Neural cell (in vitro differentiated cells): ENCODE data around the gene PUM2. TPM values are rescaled to one million over a fixed set of nuclear protein-coding genes. Genes with fewer than 3 reads are reported as not detected.

Source experiments
- H2AFZ ChIP-seq: fragments of 200-600, 300-800 bp; sonication (generic), shearing (Covaris generic); 2 replicates; pipeline ENCODE4 v1.6.0; 2014; ENCODE audit warnings: low read depth, mild to moderate bottlenecking, antibody characterized with exemption, low read length, moderate library complexity
- H3F3A ChIP-seq: fragments of 200-600 bp; shearing (Covaris generic); 2 replicates; pipeline ENCODE4 v1.6.1; 2016; ENCODE audit warnings: mild to moderate bottlenecking, moderate library complexity, mixed read lengths, antibody characterized with exemption, low read length; ENCODE audit not compliant: insufficient read depth, poor library complexity, severe bottlenecking
- H3K27ac ChIP-seq: fragments of 200-600, 300-800 bp; sonication (generic), shearing (Covaris generic); 2 replicates; pipeline ENCODE4 v1.5.1; 2014; ENCODE audit warnings: mild to moderate bottlenecking, low read length, moderate library complexity
- H3K27me3 ChIP-seq: fragments of 300-800, 200-600 bp; sonication (generic), shearing (Covaris generic); 2 replicates; pipeline ENCODE4 v1.6.0; 2014; ENCODE audit warnings: mild to moderate bottlenecking, low read depth, low read length, moderate library complexity; ENCODE audit not compliant: insufficient read depth
- H3K36me3 ChIP-seq: fragments of 300-800, 200-600 bp; sonication (generic), shearing (Covaris generic); 2 replicates; pipeline ENCODE4 v1.5.1; 2014; ENCODE audit warnings: mild to moderate bottlenecking, antibody characterized with exemption, low read length, moderate library complexity; ENCODE audit not compliant: insufficient read depth
- H3K4me2 ChIP-seq: fragments of 300-800, 200-600 bp; sonication (generic), shearing (Covaris generic); 2 replicates; pipeline ENCODE4 v1.6.0; 2014; ENCODE audit warnings: mild to moderate bottlenecking, low read length
- H3K4me3 ChIP-seq: fragments of 300-800, 200-600 bp; sonication (generic), shearing (Covaris generic); 2 replicates; pipeline ENCODE4 v1.5.1; 2014; ENCODE audit warnings: mild to moderate bottlenecking, low read length, moderate library complexity
- H3K79me2 ChIP-seq: fragments of 200-600 bp; shearing (Covaris generic); replicated peaks from 2 replicates; pipeline ENCODE4 v1.6.0; 2014; ENCODE audit warnings: mild to moderate bottlenecking, low read length, moderate library complexity; ENCODE audit not compliant: insufficient read depth
- H3K9ac ChIP-seq: fragments of 300-800, 200-600 bp; sonication (generic), shearing (Covaris generic); 2 replicates; pipeline ENCODE4 v1.6.1; 2016; ENCODE audit warnings: mild to moderate bottlenecking, low read length, mixed read lengths
- H3K9me2 ChIP-seq: fragments of 200-600 bp; shearing (Covaris generic); 2 replicates; pipeline ENCODE4 v1.6.1; 2016; ENCODE audit warnings: mild to moderate bottlenecking, low read length, mixed read lengths; ENCODE audit not compliant: insufficient read depth
- H3K9me3 ChIP-seq: fragments of 200-600, 300-800 bp; sonication (generic), shearing (Covaris generic); 2 replicates; pipeline ENCODE4 v1.6.1; 2016; ENCODE audit warnings: mild to moderate bottlenecking, mixed run types, low read length, moderate library complexity, mixed read lengths
- H4K20me1 ChIP-seq: fragments of 200-600 bp; shearing (Covaris generic); 2 replicates; pipeline ENCODE4 v1.6.1; 2016; ENCODE audit warnings: mild to moderate bottlenecking, mixed run types; ENCODE audit not compliant: insufficient read depth
- EP300 ChIP-seq: fragments of 450-650 bp; conservative IDR thresholded peaks from 2 replicates; pipeline ENCODE4 v1.6.1; 2014; ENCODE audit warnings: antibody characterized with exemption, mild to moderate bottlenecking, moderate library complexity; ENCODE audit not compliant: poor library complexity, severe bottlenecking
- EZH2 ChIP-seq: fragments of 200-600, 300-800 bp; shearing (Covaris generic), sonication (generic); IDR thresholded peaks from 2 replicates; pipeline ENCODE4 v1.6.1; 2014; ENCODE audit warnings: antibody characterized with exemption, low read length, borderline replicate concordance, mild to moderate bottlenecking; ENCODE audit not compliant: insufficient read depth, poor library complexity, severe bottlenecking
- MXI1 ChIP-seq: fragments of 450-650 bp; conservative IDR thresholded peaks from 2 replicates; pipeline ENCODE4 v1.6.1; 2014; ENCODE audit warnings: antibody characterized with exemption, mild to moderate bottlenecking; ENCODE audit not compliant: poor library complexity, severe bottlenecking
- POLR2AphosphoS5 ChIP-seq: IDR thresholded peaks from 2 replicates; pipeline ENCODE4 v1.6.1; 2012
- RAD21 ChIP-seq: fragments of 450-650 bp; conservative IDR thresholded peaks from 2 replicates; pipeline ENCODE4 v1.6.1; 2014; ENCODE audit warnings: antibody characterized with exemption, mild to moderate bottlenecking, moderate library complexity
- REST ChIP-seq: IDR thresholded peaks from 2 replicates; pipeline ENCODE4 v1.6.1; 2012; ENCODE audit warnings: borderline replicate concordance
- SMC3 ChIP-seq: fragments of 450-650 bp; conservative IDR thresholded peaks from 2 replicates; pipeline ENCODE4 v1.6.1; 2014; ENCODE audit warnings: antibody characterized with exemption, mild to moderate bottlenecking, moderate library complexity; ENCODE audit not compliant: poor library complexity
- TAF1 ChIP-seq: IDR thresholded peaks from 2 replicates; pipeline ENCODE4 v1.6.1; 2012; ENCODE audit warnings: low read depth
- polyA plus RNA-seq: library from polyadenylated mRNA; depleted of rRNA; stranded (reverse); fragments of >200 nt; gene quantifications from 2 replicates; pipeline ENCODE4 v1.2.3, GENCODE V29; 2014
- TF ChIP-seq, protein P1 (sequence below): fragments of 450-650 bp; IDR thresholded peaks from 2 replicates; pipeline ENCODE4 v1.5.1; 2014; ENCODE audit warnings: antibody characterized with exemption, mild to moderate bottlenecking, moderate library complexity; ENCODE audit not compliant: poor library complexity, severe bottlenecking

PUM2 gene
- polyA plus RNA-seq, 1 donor from 2014 or later, result 37.0 TPM

DNA sequence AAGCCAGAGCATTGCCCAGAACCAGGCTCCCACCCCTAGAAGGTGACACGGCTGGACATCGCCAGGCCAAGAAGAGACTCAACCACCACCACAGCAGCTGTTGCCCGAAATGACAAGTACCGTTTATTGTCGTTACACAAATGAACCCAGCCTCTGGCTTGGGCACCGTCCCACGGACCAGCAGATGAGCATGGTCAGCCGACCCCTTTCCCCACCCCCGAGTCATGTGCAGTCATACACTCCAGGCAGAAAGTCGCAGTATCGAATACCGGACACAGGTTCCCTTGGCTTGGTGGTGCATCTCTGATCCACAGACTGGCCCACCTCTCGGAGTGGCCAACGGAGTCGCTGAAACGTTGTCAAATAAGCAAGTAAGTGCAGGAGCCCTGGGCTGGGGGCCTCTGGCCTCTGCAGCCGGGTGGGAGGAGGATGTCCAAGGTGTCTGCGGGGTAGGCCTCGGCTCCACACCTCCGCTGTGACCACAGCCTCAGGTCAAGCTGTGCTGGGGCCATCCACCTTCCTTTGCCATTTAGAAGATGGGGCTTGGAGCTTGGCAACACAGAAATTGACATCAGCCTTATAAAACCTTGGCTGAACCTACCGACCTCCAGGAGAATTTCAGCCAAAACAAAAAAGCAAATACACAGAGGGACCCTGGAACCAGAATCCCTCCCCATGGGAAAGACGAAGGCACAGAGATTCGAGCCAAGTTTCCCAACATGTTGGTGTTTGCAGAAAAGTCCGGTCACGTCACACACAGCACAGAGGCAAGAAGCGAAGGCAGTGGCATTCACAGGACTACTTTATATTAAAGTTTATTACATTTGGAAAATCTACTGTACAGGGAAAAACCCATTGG is 149.7 kb downstream of the PUM2 start:
- no peaks in the 10 kb centered on the region for H3K27me3 ChIP-seq
- H3K9me2 ChIP-seq, result no peaks in the 10 kb centered on the region
- H3K9ac ChIP-seq, result no peak overlapping the region
- no peak overlapping the region for H2AFZ ChIP-seq
- no peaks in the 10 kb centered on the region for H3F3A ChIP-seq
- H3K27ac ChIP-seq, result no peak overlapping the region
- H3K4me2 ChIP-seq, result no peak overlapping the region
- H3K79me2 ChIP-seq, result no peaks in the 10 kb centered on the region
- H4K20me1 ChIP-seq, result no peaks in the 10 kb centered on the region
- no peaks in the 10 kb centered on the region for H3K9me3 ChIP-seq
- TF ChIP-seq SMC3 (no peak), POLR2AphosphoS5 (no peak), TAF1 (no peak), MXI1 (no peak), RAD21 (no peak), EZH2 (no peak), EP300 (no peak), REST (no peak)
- TF ChIP-seq, protein P1, sequence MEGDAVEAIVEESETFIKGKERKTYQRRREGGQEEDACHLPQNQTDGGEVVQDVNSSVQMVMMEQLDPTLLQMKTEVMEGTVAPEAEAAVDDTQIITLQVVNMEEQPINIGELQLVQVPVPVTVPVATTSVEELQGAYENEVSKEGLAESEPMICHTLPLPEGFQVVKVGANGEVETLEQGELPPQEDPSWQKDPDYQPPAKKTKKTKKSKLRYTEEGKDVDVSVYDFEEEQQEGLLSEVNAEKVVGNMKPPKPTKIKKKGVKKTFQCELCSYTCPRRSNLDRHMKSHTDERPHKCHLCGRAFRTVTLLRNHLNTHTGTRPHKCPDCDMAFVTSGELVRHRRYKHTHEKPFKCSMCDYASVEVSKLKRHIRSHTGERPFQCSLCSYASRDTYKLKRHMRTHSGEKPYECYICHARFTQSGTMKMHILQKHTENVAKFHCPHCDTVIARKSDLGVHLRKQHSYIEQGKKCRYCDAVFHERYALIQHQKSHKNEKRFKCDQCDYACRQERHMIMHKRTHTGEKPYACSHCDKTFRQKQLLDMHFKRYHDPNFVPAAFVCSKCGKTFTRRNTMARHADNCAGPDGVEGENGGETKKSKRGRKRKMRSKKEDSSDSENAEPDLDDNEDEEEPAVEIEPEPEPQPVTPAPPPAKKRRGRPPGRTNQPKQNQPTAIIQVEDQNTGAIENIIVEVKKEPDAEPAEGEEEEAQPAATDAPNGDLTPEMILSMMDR, result no peak
- no peaks in the 10 kb centered on the region for H3K36me3 ChIP-seq
- H3K4me3 ChIP-seq, result no peak overlapping the region

DNA sequence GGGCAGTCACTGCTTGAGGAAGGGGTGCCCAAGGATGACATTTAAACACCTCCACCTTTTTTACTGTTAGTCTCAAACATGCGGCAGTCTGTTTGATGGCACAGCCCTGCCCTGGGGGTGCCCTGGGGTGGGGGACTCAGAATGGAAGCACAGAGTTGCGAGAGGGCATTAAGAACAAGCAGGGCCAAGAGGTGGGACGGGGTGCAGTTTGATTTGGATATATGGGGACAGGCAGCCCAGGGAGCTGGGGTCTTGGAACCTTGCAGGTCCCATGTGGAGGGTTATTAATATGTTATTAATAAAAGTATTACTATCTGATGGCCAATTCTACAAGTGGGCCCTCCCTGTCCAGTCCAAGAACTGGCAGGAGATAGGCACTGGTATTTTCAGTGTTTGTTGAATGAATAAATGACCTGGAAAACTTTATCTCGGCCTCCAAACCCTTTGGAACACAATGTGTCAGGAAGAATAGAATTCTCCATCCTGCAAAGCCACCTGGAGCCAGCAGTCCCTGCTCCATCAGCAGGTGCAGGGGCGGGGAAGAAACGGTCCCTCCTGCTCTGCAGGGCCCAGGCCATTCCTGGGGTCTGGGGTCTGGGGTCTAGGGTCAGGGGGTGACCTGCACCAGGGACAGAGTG is 150.9 kb downstream of the PUM2 start:
- H4K20me1 ChIP-seq, result no peaks in the 10 kb centered on the region
- H3F3A ChIP-seq, result no peaks in the 10 kb centered on the region
- no peak overlapping the region for H3K4me3 ChIP-seq
- no peak overlapping the region for H3K27ac ChIP-seq
- H3K36me3 ChIP-seq, result no peaks in the 10 kb centered on the region
- TF ChIP-seq SMC3, result no peak
- TF ChIP-seq REST, result no peak
- TF ChIP-seq RAD21, result no peak
- no peak for TF ChIP-seq MXI1
- TF ChIP-seq TAF1, result no peak
- no peak for TF ChIP-seq EP300
- no peak for TF ChIP-seq POLR2AphosphoS5
- TF ChIP-seq EZH2, result no peak
- TF ChIP-seq, protein P1, result no peak
- no peaks in the 10 kb centered on the region for H3K9me3 ChIP-seq
- no peaks in the 10 kb centered on the region for H3K79me2 ChIP-seq
- H3K4me2 ChIP-seq, result no peak overlapping the region
- H3K9ac ChIP-seq, result no peak overlapping the region
- H3K27me3 ChIP-seq, result no peaks in the 10 kb centered on the region
- H2AFZ ChIP-seq, result no peak overlapping the region
- H3K9me2 ChIP-seq, result no peaks in the 10 kb centered on the region
